Activated CD8-positive, alpha-beta T cell treated with anti-CD3 and anti-CD28 coated beads for 36 hours (primary cell): ENCODE results near the gene TMEM151B. TPM values are rescaled to one million over a fixed set of nuclear protein-coding genes. Genes with fewer than 3 reads are reported as not detected.

Source experiments
- ATAC-seq: fragments of 200-7000 bp; cut with Tn5 transposase; one replicate; pipeline ENCODE4 v1.10.0; 2021; ENCODE audit warnings: mild to moderate bottlenecking, moderate library complexity
- CTCF ChIA-PET: fragments of 350-600 bp; sonication (Branson Sonifier 250); formaldehyde crosslinking; loops from one replicate; lab custom pipeline; 2021; ENCODE audit warnings: antibody characterized with exemption; lab: Charles Lee
- POLR2A ChIA-PET: fragments of 350-600 bp; sonication (Branson Sonifier 250); formaldehyde crosslinking; loops from one replicate; lab custom pipeline; 2021; ENCODE audit warnings: antibody characterized with exemption; lab: Charles Lee
- DNase-seq: peaks from one replicate; pipeline ENCODE4 v3.0.0-alpha.2; 2020
- H3K27ac Mint-ChIP-seq: one replicate; pipeline ENCODE4 v1.8.0; 2021; ENCODE audit warnings: mild to moderate bottlenecking, mixed read lengths
- H3K27me3 Mint-ChIP-seq: one replicate; pipeline ENCODE4 v1.8.0; 2021; ENCODE audit warnings: mixed read lengths
- H3K36me3 Mint-ChIP-seq: one replicate; pipeline ENCODE4 v1.8.0; 2021; ENCODE audit warnings: low read depth, mixed read lengths
- H3K4me1 Mint-ChIP-seq: one replicate; pipeline ENCODE4 v1.8.0; 2021; ENCODE audit warnings: low read depth, mixed read lengths
- H3K4me3 Mint-ChIP-seq: one replicate; pipeline ENCODE4 v1.8.0; 2021; ENCODE audit warnings: mild to moderate bottlenecking, moderate library complexity, mixed read lengths
- H3K9me3 Mint-ChIP-seq: one replicate; pipeline ENCODE4 v1.8.0; 2021; ENCODE audit warnings: mixed read lengths
- intact Hi-C: fragments of 100-400 bp; cut with micrococcal nuclease; formaldehyde crosslinking; loops from one replicate; pipeline ENCODE4 v1.10.0; 2022
- total RNA-seq, 2 experiments: library from RNA; stranded (reverse); gene quantifications; one replicate each; pipeline ENCODE4 v1.2.3, GENCODE V29; 2021
- TF ChIP-seq, protein P1 (sequence below): fragments of 200-600 bp; IDR thresholded peaks from one replicate; pipeline ENCODE4 v1.8.0; 2022; ENCODE audit warnings: antibody characterized with exemption, mild to moderate bottlenecking

The TMEM151B gene
- total RNA-seq, 2 experiments from 2014 or later, result 0.05 TPM; not detected in 1

DNA sequence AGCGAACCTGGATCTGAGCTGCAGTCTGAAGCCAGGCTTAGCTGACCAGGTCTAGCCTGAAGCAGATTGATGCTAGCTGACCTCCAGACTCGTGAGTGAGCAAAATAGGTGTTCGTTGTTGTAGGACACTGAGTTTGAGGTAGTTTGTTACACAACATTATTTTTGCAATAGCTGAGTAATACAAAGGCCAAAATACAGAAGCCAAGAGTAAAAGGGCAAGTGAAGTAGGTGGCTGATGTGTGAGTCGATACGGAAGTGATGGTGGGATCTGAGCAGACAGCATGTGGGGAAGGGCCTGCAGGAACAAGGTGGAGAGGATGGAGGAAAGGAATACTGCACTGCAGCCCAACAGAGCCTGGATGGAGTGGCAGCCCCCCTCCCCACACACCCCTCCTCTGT is 63.7 kb downstream of the TMEM151B start:
- no peak overlapping the region for H3K27ac Mint-ChIP-seq
- DNase-seq (no peak), ATAC-seq (no peak)
- H3K9me3 Mint-ChIP-seq, result no peaks in the 10 kb centered on the region
- CTCF ChIA-PET, result interaction anchor here (1.1 to 8.4 kb wide), 4 partner anchors 15 to 65 kb away, joined by 3 to 165 read pairs (median 7); partner anchors contain the start of genes AARS2, NFKBIE and TMEM151B
- intact Hi-C loops, result no loop called here
- H3K27me3 Mint-ChIP-seq, result peaks cover 13% of the 10 kb centered on the region
- H3K4me3 Mint-ChIP-seq, result no peak overlapping the region
- POLR2A ChIA-PET, result interaction anchor here (0.6 kb wide), 1 partner anchor 137 kb away, joined by 3 read pairs; no protein-coding TSS in a partner anchor
- H3K36me3 Mint-ChIP-seq, result no peaks in the 10 kb centered on the region
- H3K4me1 Mint-ChIP-seq, result no peaks in the 10 kb centered on the region
- TF ChIP-seq, protein P1, sequence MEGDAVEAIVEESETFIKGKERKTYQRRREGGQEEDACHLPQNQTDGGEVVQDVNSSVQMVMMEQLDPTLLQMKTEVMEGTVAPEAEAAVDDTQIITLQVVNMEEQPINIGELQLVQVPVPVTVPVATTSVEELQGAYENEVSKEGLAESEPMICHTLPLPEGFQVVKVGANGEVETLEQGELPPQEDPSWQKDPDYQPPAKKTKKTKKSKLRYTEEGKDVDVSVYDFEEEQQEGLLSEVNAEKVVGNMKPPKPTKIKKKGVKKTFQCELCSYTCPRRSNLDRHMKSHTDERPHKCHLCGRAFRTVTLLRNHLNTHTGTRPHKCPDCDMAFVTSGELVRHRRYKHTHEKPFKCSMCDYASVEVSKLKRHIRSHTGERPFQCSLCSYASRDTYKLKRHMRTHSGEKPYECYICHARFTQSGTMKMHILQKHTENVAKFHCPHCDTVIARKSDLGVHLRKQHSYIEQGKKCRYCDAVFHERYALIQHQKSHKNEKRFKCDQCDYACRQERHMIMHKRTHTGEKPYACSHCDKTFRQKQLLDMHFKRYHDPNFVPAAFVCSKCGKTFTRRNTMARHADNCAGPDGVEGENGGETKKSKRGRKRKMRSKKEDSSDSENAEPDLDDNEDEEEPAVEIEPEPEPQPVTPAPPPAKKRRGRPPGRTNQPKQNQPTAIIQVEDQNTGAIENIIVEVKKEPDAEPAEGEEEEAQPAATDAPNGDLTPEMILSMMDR, result no peak

DNA sequence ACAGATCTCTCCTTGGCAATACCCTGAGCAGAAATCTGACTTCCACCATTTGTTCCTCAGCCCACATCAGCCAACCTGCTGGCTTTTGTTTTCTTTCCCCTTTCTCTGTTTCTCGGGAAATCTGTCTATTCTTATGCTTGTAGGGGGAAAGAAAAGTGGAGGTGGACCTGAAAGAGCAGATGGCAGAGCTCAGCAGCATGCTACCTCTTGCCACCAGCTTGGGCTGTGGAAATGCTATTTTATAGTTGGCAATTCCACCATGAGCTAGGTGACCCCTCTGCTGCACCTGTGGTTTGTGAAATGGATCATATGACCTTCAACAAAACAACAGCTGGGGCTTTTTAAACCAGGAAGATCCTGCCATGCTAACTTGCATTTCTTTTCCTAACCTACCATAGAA is 65.4 kb downstream of the TMEM151B start:
- H3K36me3 Mint-ChIP-seq, result no peaks in the 10 kb centered on the region
- no peaks in the 10 kb centered on the region for H3K9me3 Mint-ChIP-seq
- DNase-seq (no peak), ATAC-seq (no peak)
- H3K27me3 Mint-ChIP-seq, result peaks cover 6% of the 10 kb centered on the region
- TF ChIP-seq, protein P1, result no peak
- no peak overlapping the region for H3K4me3 Mint-ChIP-seq
- intact Hi-C loops, result loop anchor here (5.0 kb wide), 1 partner anchor 238 kb away; no protein-coding TSS in a partner anchor
- ChIA-PET CTCF (interaction anchor here (1.1 to 8.4 kb wide), 7 partner anchors 12 to 239 kb away, joined by 3 to 165 read pairs (median 4); partner anchors contain the start of genes AARS2, NFKBIE and TMEM151B), POLR2A (interaction anchor here (0.8 kb wide), 1 partner anchor 88 kb away, joined by 3 read pairs; no protein-coding TSS in a partner anchor)
- no peak overlapping the region for H3K27ac Mint-ChIP-seq
- H3K4me1 Mint-ChIP-seq, result no peaks in the 10 kb centered on the region

DNA sequence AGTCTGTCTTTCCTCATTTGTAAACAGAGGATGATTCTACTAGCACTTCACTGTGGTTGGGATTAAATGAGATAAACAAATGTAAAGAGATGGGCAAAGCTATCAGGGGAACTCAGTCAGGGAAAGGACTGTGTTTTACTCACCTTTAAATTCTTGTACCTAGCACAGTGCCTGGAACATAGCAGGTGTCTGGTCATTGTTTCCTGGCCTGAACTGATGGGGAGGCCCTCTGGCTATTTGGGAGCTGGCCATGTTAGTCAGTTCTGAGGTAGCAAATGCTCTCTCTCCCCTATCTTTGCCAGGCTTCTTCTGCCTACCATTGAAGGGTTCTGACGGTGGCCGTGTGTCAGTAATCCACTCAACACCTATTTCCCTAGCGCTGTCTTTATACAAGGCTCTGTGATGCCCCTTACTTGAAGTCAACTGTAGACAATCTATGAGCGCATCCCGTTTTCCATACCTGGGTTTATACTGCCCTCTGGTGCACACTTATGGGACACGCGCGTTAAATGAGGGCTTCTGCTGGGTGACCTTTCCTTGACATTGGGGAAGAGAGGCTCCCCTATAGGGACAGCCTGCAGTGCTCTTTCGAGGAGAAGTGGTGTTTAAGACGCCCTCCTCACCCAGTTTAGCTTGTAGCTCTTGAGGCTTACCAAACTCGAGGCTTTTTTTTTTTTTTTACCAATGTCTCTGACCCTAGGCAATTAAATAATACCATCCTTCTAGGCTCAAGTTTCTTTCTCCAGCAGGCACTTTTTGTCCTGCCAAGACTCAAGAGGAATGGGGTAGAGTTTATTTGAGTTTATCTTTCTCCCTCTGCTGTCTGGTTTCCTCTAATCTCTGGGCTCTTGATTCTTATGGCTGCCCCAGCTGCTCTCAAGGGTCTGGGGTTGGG is 68.2 kb downstream of the TMEM151B start:
- Mint-ChIP-seq H3K4me1 (no peaks in the 10 kb centered on the region), H3K9me3 (no peaks in the 10 kb centered on the region), H3K36me3 (no peaks in the 10 kb centered on the region), H3K27me3 (peaks cover 19% of the 10 kb centered on the region), H3K4me3 (no peak overlapping the region), H3K27ac (no peak overlapping the region)
- intact Hi-C loops, result loop anchor here (1.0 to 5.0 kb wide), 3 partner anchors 70 to 241 kb away; no protein-coding TSS in a partner anchor
- CTCF ChIA-PET, result interaction anchor here (0.6 to 8.4 kb wide), 34 partner anchors 9 to 243 kb away, joined by 3 to 165 read pairs (median 4); partner anchors contain the start of genes AARS2, NFKBIE, SLC35B2 and TMEM151B
- DNase-seq, result peak; percentile 83
- POLR2A ChIA-PET, result interaction anchor here (0.7 to 2.5 kb wide), 2 partner anchors 17 to 69 kb away, joined by 3 to 8 read pairs; partner anchors contain the start of gene TMEM151B
- TF ChIP-seq, protein P1, result peak; percentile 74
- ATAC-seq, result peak; percentile 89

DNA sequence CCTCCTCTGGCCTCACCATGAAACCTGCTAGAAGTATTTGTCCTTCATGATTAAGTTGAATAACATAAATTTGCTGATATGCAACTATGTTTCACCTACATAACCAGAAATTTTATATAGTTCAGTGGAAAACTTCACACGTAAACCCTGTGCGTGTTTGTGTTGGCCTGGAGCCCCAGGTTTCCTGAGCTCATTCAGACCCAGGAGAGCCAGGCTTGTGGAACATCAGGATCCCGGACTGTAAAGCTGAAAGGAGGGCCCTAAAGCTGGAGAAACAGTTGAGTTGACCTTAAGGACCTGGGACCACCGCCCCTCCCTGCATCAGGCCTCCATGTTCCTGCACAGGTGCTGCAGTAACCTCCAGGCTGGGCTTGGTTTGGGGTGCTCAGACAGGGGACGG is 69.1 kb downstream of the TMEM151B start:
- TF ChIP-seq, protein P1, result no peak
- DNase-seq (no peak), ATAC-seq (no peak)
- POLR2A ChIA-PET, result interaction anchor here (2.5 kb wide), 1 partner anchor 70 kb away, joined by 8 read pairs; the partner anchor contains the start of gene TMEM151B
- H3K4me1 Mint-ChIP-seq, result no peaks in the 10 kb centered on the region
- H3K27me3 Mint-ChIP-seq, result peaks cover 22% of the 10 kb centered on the region
- no peaks in the 10 kb centered on the region for H3K36me3 Mint-ChIP-seq
- no peaks in the 10 kb centered on the region for H3K9me3 Mint-ChIP-seq
- CTCF ChIA-PET, result interaction anchor here (0.6 to 8.4 kb wide), 17 partner anchors 9 to 243 kb away, joined by 3 to 165 read pairs (median 3); partner anchors contain the start of genes AARS2, NFKBIE and TMEM151B
- no peak overlapping the region for H3K4me3 Mint-ChIP-seq
- no peak overlapping the region for H3K27ac Mint-ChIP-seq
- intact Hi-C loops, result loop anchor here (2.0 to 5.0 kb wide), 2 partner anchors 166 to 242 kb away; no protein-coding TSS in a partner anchor
